GM12878 (cell line): ENCODE measurements around the gene PPFIBP1. TPM values are rescaled to one million over a fixed set of nuclear protein-coding genes. Genes with fewer than 3 reads are reported as not detected.

Experiments
- ATAC-seq: fragments of 200-7000 bp; cut with Tn5 transposase; 3 replicates; pipeline ENCODE4 v1.9.1; 2020; ENCODE audit warnings: mild to moderate bottlenecking, moderate library complexity
- Bru-seq: library from RNA; stranded (reverse); fragments of 400-500 nt; gene quantifications from one replicate; lab custom pipeline; 2021; lab: Mats Ljungman, UMichigan
- BruChase-seq, 2 experiments: library from RNA; stranded (reverse); fragments of 400-500 nt; gene quantifications; one replicate each; lab custom pipeline; 2021; lab: Mats Ljungman, UMichigan
- BruUV-seq: library from RNA; stranded (reverse); fragments of 400-500 nt; replicated peaks from 2 replicates; lab custom pipeline; 2021; lab: Mats Ljungman, UMichigan
- CTCF ChIA-PET: fragments of 300-600 bp; sonication (Branson Sonifier 250); formaldehyde crosslinking; extraction: SDS; loops from one replicate; lab custom pipeline; 2021; ENCODE audit warnings: inconsistent platforms; lab: Yijun Ruan, JAX
- POLR2A ChIA-PET: fragments of 350-600 bp; formaldehyde crosslinking; extraction: SDS; loops from one replicate; lab custom pipeline; 2021; ENCODE audit warnings: inconsistent platforms; lab: Charles Lee
- RAD21 ChIA-PET: fragments of 300-600 bp; sonication (Branson Sonifier 250); formaldehyde crosslinking; loops from one replicate; lab custom pipeline; 2023; ENCODE audit warnings: antibody characterized with exemption; ENCODE audit not compliant: unreplicated experiment; lab: Charles Lee
- SMC1A ChIA-PET: fragments of 300-600 bp; sonication (Branson Sonifier 250); formaldehyde crosslinking; loops from one replicate; lab custom pipeline; 2023; ENCODE audit not compliant: unreplicated experiment, uncharacterized antibody; lab: Charles Lee
- DNase-seq: peaks from one replicate; pipeline ENCODE4 v3.0.0-alpha.2; 2011; ENCODE audit warnings: low read depth, low spot score
- FAIRE-seq: peaks from 3 replicates; lab custom pipeline; 2011; peaks lifted over from hg19 to GRCh38; lab: Jason Lieb, UNC
- H2AFZ ChIP-seq: 2 replicates; pipeline ENCODE4 v1.6.0; 2011; ENCODE audit warnings: low read depth, low read length, control low read depth; ENCODE audit not compliant: control insufficient read depth
- H3K27ac ChIP-seq: 2 replicates; pipeline ENCODE4 v1.5.1; 2011; ENCODE audit warnings: control low read depth; ENCODE audit not compliant: control insufficient read depth, insufficient read depth
- H3K27me3 ChIP-seq, 2 experiments: replicated peaks in 1 of 2; 2 replicates each; pipeline versions ENCODE4 v1.6.0 to v1.6.1; 2011; ENCODE audit warnings: low read length in 1 of 2; ENCODE audit not compliant: control insufficient read depth in 2 of 2, insufficient read depth in 2 of 2
- H3K36me3 ChIP-seq, 2 experiments: 2 replicates each; pipeline ENCODE4 v1.5.1; 2011; ENCODE audit warnings: low read length in 1 of 2; ENCODE audit not compliant: control insufficient read depth in 2 of 2, insufficient read depth in 2 of 2
- H3K4me1 ChIP-seq: 2 replicates; pipeline ENCODE4 v1.6.1; 2011; ENCODE audit warnings: mild to moderate bottlenecking, low read length, moderate library complexity, mixed read lengths; ENCODE audit not compliant: control insufficient read depth, insufficient read depth
- H3K4me2 ChIP-seq: 2 replicates; pipeline ENCODE4 v1.6.0; 2011; ENCODE audit warnings: control low read depth; ENCODE audit not compliant: control insufficient read depth, insufficient read depth
- H3K4me3 ChIP-seq: fragments of 200-600 bp; sonication (generic); 2 replicates; pipeline ENCODE4 v1.5.1; 2016
- H3K79me2 ChIP-seq: 2 replicates; pipeline ENCODE4 v1.6.0; 2011; ENCODE audit warnings: low read length; ENCODE audit not compliant: control insufficient read depth, insufficient read depth
- H3K9ac ChIP-seq: 2 replicates; pipeline ENCODE4 v1.8.0; 2011; ENCODE audit warnings: low read length, control low read depth, mixed read lengths; ENCODE audit not compliant: control insufficient read depth, insufficient read depth
- H3K9me3 ChIP-seq: replicated peaks from 3 replicates; pipeline ENCODE4 v1.5.1; 2011; ENCODE audit warnings: mild to moderate bottlenecking, low read length; ENCODE audit not compliant: control insufficient read depth, insufficient read depth
- H4K20me1 ChIP-seq: 2 replicates; pipeline ENCODE4 v1.6.0; 2011; ENCODE audit not compliant: control insufficient read depth, insufficient read depth
- GABPA ChIP-seq: IDR thresholded peaks from 2 replicates; pipeline ENCODE4 v1.6.1; 2014; ENCODE audit warnings: antibody characterized with exemption, low read depth, mild to moderate bottlenecking, inconsistent platforms
- IKZF2 ChIP-seq, 2 experiments: fragments of 450-650 bp; IDR thresholded peaks; 2 replicates each; pipeline ENCODE4 v1.6.1; 2017; ENCODE audit warnings: mild to moderate bottlenecking in 2 of 2, moderate library complexity in 2 of 2
- NFIC ChIP-seq: IDR thresholded peaks from 2 replicates; pipeline ENCODE4 v1.6.1; 2012; ENCODE audit warnings: low read depth, mild to moderate bottlenecking, inconsistent platforms, low read length, moderate library complexity
- SP1 ChIP-seq: IDR thresholded peaks from one replicate; pipeline ENCODE4 v1.6.1; 2011; ENCODE audit warnings: low read depth, low read length
- SPI1 ChIP-seq: IDR thresholded peaks from 2 replicates; pipeline ENCODE4 v1.6.1; 2011; ENCODE audit warnings: low read depth, mild to moderate bottlenecking, low read length, moderate library complexity, borderline replicate concordance; ENCODE audit not compliant: insufficient read depth
- TCF12 ChIP-seq: IDR thresholded peaks from 2 replicates; pipeline ENCODE4 v1.6.1; 2011; ENCODE audit warnings: low read depth, mild to moderate bottlenecking, low read length
- WGBS: methylation state at CpG from one replicate; pipeline ENCODE4 v1.1.6; 2016; ENCODE audit warnings: low lambda C conversion rate; ENCODE audit not compliant: insufficient replicate concordance, insufficient coverage; ENCODE audit errors: missing lambda C conversion rate; 5-methylcytosine and 5-hydroxymethylcytosine counted together
- in situ Hi-C: fragments of 300-500 bp; cut with MboI; formaldehyde crosslinking; loops from 9 replicates; pipeline ENCODE4 v1.14.3; 2018; ENCODE audit warnings: mixed read lengths
- intact Hi-C: fragments of 100-400 bp; cut with micrococcal nuclease; formaldehyde crosslinking; loops from one replicate; pipeline ENCODE4 v1.14.2; 2022; ENCODE audit not compliant: unreplicated experiment
- long read RNA-seq, 2 experiments: library from polyadenylated mRNA; unstranded; transcript quantifications; one replicate each; pipeline ENCODE4 v2.0.0, GENCODE V29; 2019 to 2020
- polyA minus RNA-seq, 3 experiments: library from RNA; depleted of rRNA, polyadenylated mRNA; stranded (reverse); fragments of >200 nt; gene quantifications; 2 replicates each; pipeline ENCODE4 v1.2.3, GENCODE V29; 2011
- polyA plus RNA-seq, 11 experiments: library from polyadenylated mRNA; depleted of rRNA in 4 of 11; unstranded in 6 of 11; stranded (reverse) in 5 of 11; fragments of >200 nt; fragmentation: Nextera tagmentation in 4 of 11; fragmentation: Illumina TruSeq in 1 of 11; extraction: Ambion mirVana in 4 of 11; extraction: Trizol in 1 of 11; gene quantifications; 1 replicate in 1 of 11; 2 replicates in 10 of 11; pipeline versions ENCODE4 v1.2.1 to v1.2.3, GENCODE V29; 2011 to 2016; ENCODE audit warnings: inconsistent platforms in 2 of 11, missing spikeins in 2 of 11, low read depth in 1 of 11
- total RNA-seq, 4 experiments: library from RNA; depleted of rRNA in 3 of 4; stranded (reverse); fragments of >200 nt in 3 of 4; fragmentation: Illumina TruSeq in 1 of 4; extraction: Trizol in 1 of 4; gene quantifications; 2 replicates each; pipeline versions ENCODE4 v1.2.1 to v1.2.3, GENCODE V29; 2013 to 2021
- TF ChIP-seq, protein P1 (sequence below): IDR thresholded peaks from 2 replicates; pipeline ENCODE4 v1.6.1; 2011; ENCODE audit warnings: borderline replicate concordance, low read depth, mild to moderate bottlenecking, moderate library complexity, low read length; ENCODE audit not compliant: insufficient read depth, poor library complexity, severe bottlenecking
- TF ChIP-seq, protein P2 (sequence below): fragments of 150-350 bp; IDR thresholded peaks from 2 replicates; pipeline ENCODE4 v1.6.1; 2016; ENCODE audit warnings: low read depth, low read length
- TF ChIP-seq, protein P3 (sequence below): fragments of 450-650 bp; IDR thresholded peaks from 2 replicates; pipeline ENCODE4 v1.6.1; 2017; ENCODE audit warnings: mild to moderate bottlenecking, low read depth, inconsistent platforms; ENCODE audit not compliant: poor library complexity, severe bottlenecking

Gene PPFIBP1
- 239 and 251 TPM in 2 replicates for total RNA-seq (2013; cell fraction: nucleolus; rRNA removed)
- 3.8 and 4.7 TPM in 2 replicates for total RNA-seq (2014; rRNA removed)
- total RNA-seq (2014; rRNA removed; fragmentation: Illumina TruSeq; extraction: Trizol), result 2.6 and 3.8 TPM in 2 replicates
- total RNA-seq (2021), result 3.8 and 4.2 TPM in 2 replicates
- 10.0 TPM for polyA plus RNA-seq (2011; ENCODE audit: low read depth)
- 7.8 and 9.4 TPM in 2 replicates for polyA plus RNA-seq (2011; rRNA removed)
- polyA plus RNA-seq (2011; cell fraction: cytosol; rRNA removed), result 3.5 and 3.6 TPM in 2 replicates
- 9.8 and 10.8 TPM in 2 replicates for polyA plus RNA-seq (2011; cell fraction: nucleus; rRNA removed)
- polyA plus RNA-seq (2012), result 11.3 and 22.7 TPM in 2 replicates
- 3.5 and 4.7 TPM in 2 replicates for polyA plus RNA-seq (2014; fragmentation: Illumina TruSeq; extraction: Trizol)
- polyA plus RNA-seq (2014; fragmentation: Nextera tagmentation; extraction: Ambion mirVana), result under 1 TPM; 0.47 to 0.55 TPM
- polyA plus RNA-seq (2014; rRNA removed), result 1.9 and 2.8 TPM in 2 replicates
- 1 to 10 TPM; 4.7 to 6.8 TPM for polyA plus RNA-seq (2016; fragmentation: Nextera tagmentation; extraction: Ambion mirVana)
- polyA minus RNA-seq (2011; rRNA and poly(A)+ RNA removed), result 12.4 and 14.4 TPM in 2 replicates
- polyA minus RNA-seq (2011; cell fraction: cytosol; rRNA and poly(A)+ RNA removed), result 3.6 TPM in 2 replicates
- polyA minus RNA-seq (2011; cell fraction: nucleus; rRNA and poly(A)+ RNA removed), result 10.6 and 12.5 TPM in 2 replicates
- percentile 69 among the genes with signal in this experiment for Bru-seq, nascent RNA
- percentile 69 among the genes with signal in this experiment for BruChase-seq, experiment 1, labeled RNA remaining after a 6-hour chase
- percentile 68 among the genes with signal in this experiment for BruChase-seq, experiment 2, labeled RNA remaining after a 2-hour chase
- long read RNA-seq, experiment 1, result 0 reads
- long read RNA-seq, experiment 2, partial matches to known transcripts, result 1 of 1 reads
- long read RNA-seq, experiment 2, other reads (novel, unspliced or antisense), result 0 of 1 reads

DNA sequence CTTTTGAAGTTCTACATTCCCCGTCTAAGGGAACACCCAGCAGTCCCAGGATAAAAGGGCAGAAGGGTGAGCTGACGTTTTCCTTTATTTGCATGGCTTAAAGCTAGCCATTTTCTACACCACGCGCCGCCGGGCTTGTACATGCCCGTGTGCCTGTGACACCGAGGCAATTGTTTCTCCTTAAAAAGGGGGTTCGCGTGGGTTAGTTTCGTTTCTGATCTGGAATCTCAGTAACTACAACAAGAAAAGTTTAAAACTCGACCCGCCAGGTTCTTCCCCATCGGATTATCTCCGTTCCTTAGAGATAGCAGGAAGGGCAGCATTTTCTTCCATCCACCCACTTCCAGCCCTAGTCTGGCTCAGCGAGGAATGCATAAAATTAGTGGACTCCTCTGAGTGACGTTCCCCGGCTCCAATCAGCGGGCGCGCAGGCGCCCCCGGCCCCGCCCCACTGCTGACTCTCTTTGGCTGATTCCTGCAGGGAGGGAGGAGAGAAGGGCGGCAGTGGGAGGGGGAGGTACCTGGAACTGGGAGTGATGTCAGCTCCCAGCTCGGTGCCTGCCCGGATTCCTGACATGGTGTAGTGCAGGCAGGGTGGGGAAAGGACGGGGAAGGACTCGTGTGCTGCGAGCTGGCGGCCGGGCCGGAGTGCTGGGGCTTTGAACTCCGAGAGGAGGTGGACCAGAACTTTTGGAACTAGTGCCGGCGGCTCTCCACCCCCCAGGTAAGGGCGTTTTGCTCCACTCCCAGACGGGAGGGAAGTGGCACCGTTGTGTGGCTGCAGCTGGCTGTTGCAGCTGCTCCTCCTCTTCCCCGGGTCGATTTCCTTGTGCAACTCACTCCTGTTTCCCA lies at the start of gene PPFIBP1:
Gene PPFIBP1, plus strand, starts transcription at position 565 of the 852 bp plus-strand sequence. CDS start 109,191 bp downstream, outside the sequence.
- WGBS, result 1% methylated on average over 41 of the region's 41 CpGs
- ChIA-PET CTCF (interaction anchor here (0.6 to 2.7 kb wide), 8 partner anchors 10 to 1786 kb away, joined by 3 to 8 read pairs (median 4); no protein-coding TSS in a partner anchor), RAD21 (interaction anchor here (0.8 to 1.3 kb wide), 5 partner anchors 11 to 183 kb away, joined by 3 to 5 read pairs (median 3); no protein-coding TSS in a partner anchor), SMC1A (interaction anchor here (0.8 to 1.6 kb wide), 11 partner anchors 8 to 508 kb away, joined by 3 to 11 read pairs (median 4); no protein-coding TSS in a partner anchor), POLR2A (interaction anchor here (0.6 to 2.0 kb wide), 4 partner anchors 8 to 90 kb away, joined by 3 to 4 read pairs (median 4); no protein-coding TSS in a partner anchor)
- Histone ChIP-seq H3K9me3 (no peaks in the 10 kb centered on the region; the same call in 2 of the 3 replicates), H2AFZ (peak within 1 kb of the TSS; percentile 98), H3K27ac (peak within 1 kb of the TSS; percentile 58), H3K36me3 (no peaks in the 10 kb centered on the region), H4K20me1 (no peaks in the 10 kb centered on the region), H3K4me1 (no peaks in the 10 kb centered on the region), H3K27me3 (no peaks in the 10 kb centered on the region), H3K4me2 (peak within 1 kb of the TSS; percentile 96), H3K9ac (peak within 1 kb of the TSS; percentile 69), H3K4me3 (peak within 1 kb of the TSS; percentile 73), H3K79me2 (peaks cover 20% of the 10 kb centered on the region)
- ATAC-seq, result peak; percentile 98
- intact Hi-C loops, result loop anchor here (2.0 kb wide), 1 partner anchor 89 kb away; no protein-coding TSS in a partner anchor
- peak; percentile 96 for FAIRE-seq
- BruUV-seq, result TSS peak; percentile 95
- in situ Hi-C loops, result no loop called here
- peak; percentile 91 for DNase-seq
- TF ChIP-seq SPI1 (peak; percentile 42; the same call in 1 of the 2 replicates), SP1 (peak; percentile 94), TCF12 (peak; percentile 63; the same call in 1 of the 2 replicates), NFIC (no peak), IKZF2 (IDR thresholded peaks at IDR 0.05) (peak; percentile 86 to 89), GABPA (no peak)
- TF ChIP-seq, protein P1, sequence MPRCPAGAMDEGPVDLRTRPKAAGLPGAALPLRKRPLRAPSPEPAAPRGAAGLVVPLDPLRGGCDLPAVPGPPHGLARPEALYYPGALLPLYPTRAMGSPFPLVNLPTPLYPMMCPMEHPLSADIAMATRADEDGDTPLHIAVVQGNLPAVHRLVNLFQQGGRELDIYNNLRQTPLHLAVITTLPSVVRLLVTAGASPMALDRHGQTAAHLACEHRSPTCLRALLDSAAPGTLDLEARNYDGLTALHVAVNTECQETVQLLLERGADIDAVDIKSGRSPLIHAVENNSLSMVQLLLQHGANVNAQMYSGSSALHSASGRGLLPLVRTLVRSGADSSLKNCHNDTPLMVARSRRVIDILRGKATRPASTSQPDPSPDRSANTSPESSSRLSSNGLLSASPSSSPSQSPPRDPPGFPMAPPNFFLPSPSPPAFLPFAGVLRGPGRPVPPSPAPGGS, result peak; percentile 12
- TF ChIP-seq, protein P2, sequence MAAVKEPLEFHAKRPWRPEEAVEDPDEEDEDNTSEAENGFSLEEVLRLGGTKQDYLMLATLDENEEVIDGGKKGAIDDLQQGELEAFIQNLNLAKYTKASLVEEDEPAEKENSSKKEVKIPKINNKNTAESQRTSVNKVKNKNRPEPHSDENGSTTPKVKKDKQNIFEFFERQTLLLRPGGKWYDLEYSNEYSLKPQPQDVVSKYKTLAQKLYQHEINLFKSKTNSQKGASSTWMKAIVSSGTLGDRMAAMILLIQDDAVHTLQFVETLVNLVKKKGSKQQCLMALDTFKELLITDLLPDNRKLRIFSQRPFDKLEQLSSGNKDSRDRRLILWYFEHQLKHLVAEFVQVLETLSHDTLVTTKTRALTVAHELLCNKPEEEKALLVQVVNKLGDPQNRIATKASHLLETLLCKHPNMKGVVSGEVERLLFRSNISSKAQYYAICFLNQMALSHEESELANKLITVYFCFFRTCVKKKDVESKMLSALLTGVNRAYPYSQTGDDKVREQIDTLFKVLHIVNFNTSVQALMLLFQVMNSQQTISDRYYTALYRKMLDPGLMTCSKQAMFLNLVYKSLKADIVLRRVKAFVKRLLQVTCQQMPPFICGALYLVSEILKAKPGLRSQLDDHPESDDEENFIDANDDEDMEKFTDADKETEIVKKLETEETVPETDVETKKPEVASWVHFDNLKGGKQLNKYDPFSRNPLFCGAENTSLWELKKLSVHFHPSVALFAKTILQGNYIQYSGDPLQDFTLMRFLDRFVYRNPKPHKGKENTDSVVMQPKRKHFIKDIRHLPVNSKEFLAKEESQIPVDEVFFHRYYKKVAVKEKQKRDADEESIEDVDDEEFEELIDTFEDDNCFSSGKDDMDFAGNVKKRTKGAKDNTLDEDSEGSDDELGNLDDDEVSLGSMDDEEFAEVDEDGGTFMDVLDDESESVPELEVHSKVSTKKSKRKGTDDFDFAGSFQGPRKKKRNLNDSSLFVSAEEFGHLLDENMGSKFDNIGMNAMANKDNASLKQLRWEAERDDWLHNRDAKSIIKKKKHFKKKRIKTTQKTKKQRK, result 0 out of 2 replicates have a peak, but pooled peaks have one; percentile 48
- TF ChIP-seq, protein P3, sequence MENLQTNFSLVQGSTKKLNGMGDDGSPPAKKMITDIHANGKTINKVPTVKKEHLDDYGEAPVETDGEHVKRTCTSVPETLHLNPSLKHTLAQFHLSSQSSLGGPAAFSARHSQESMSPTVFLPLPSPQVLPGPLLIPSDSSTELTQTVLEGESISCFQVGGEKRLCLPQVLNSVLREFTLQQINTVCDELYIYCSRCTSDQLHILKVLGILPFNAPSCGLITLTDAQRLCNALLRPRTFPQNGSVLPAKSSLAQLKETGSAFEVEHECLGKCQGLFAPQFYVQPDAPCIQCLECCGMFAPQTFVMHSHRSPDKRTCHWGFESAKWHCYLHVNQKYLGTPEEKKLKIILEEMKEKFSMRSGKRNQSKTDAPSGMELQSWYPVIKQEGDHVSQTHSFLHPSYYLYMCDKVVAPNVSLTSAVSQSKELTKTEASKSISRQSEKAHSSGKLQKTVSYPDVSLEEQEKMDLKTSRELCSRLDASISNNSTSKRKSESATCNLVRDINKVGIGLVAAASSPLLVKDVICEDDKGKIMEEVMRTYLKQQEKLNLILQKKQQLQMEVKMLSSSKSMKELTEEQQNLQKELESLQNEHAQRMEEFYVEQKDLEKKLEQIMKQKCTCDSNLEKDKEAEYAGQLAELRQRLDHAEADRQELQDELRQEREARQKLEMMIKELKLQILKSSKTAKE, result peak; percentile 18
